H9 (cell line): Measurements from ENCODE around the gene TRAF3IP1. TPM values are rescaled to one million over a fixed set of nuclear protein-coding genes. Genes with fewer than 3 reads are reported as not detected.

Experiments
- DNase-seq: peaks from one replicate; pipeline ENCODE4 v3.0.0-alpha.2; 2017
- H2AFZ ChIP-seq: one replicate; pipeline ENCODE4 v1.6.1; 2013; ENCODE audit warnings: mild to moderate bottlenecking, low read length, control low read depth, moderate library complexity
- H2AK5ac ChIP-seq: 2 replicates; pipeline ENCODE4 v1.6.1; 2013; ENCODE audit warnings: low read length, control low read depth, mixed read lengths; ENCODE audit not compliant: insufficient read length
- H2BK120ac ChIP-seq: one replicate; pipeline ENCODE4 v1.6.1; 2013; ENCODE audit warnings: low read depth, mild to moderate bottlenecking, low read length, control low read depth, inconsistent platforms; ENCODE audit not compliant: poor library complexity, severe bottlenecking
- H2BK12ac ChIP-seq: 2 replicates; pipeline ENCODE4 v1.6.1; 2013; ENCODE audit warnings: low read length, control low read depth, mixed read lengths, low read depth; ENCODE audit not compliant: insufficient read length
- H2BK15ac ChIP-seq: 2 replicates; pipeline ENCODE4 v1.6.1; 2013; ENCODE audit warnings: low read depth, low read length, control low read depth
- H2BK20ac ChIP-seq: one replicate; pipeline ENCODE4 v1.6.1; 2013; ENCODE audit warnings: low read depth, mild to moderate bottlenecking, low read length, control low read depth, inconsistent platforms; ENCODE audit not compliant: poor library complexity, severe bottlenecking
- H2BK5ac ChIP-seq: 2 replicates; pipeline ENCODE4 v1.6.1; 2013; ENCODE audit warnings: low read length, control low read depth, mixed read lengths; ENCODE audit not compliant: insufficient read length
- H3K14ac ChIP-seq: 2 replicates; pipeline ENCODE4 v1.6.1; 2013; ENCODE audit warnings: low read length, control low read depth; ENCODE audit not compliant: insufficient read depth
- H3K18ac ChIP-seq: 2 replicates; pipeline ENCODE4 v1.6.1; 2013; ENCODE audit warnings: low read depth, mild to moderate bottlenecking, mixed read lengths, low read length, control low read depth; ENCODE audit not compliant: insufficient read length
- H3K23ac ChIP-seq: 2 replicates; pipeline ENCODE4 v1.6.1; 2013; ENCODE audit warnings: low read length, control low read depth, mixed read lengths, low read depth; ENCODE audit not compliant: insufficient read length
- H3K23me2 ChIP-seq: 2 replicates; pipeline ENCODE4 v1.6.1; 2013; ENCODE audit warnings: low read depth, mild to moderate bottlenecking, mixed read lengths, low read length, control low read depth; ENCODE audit not compliant: insufficient read length, poor library complexity, severe bottlenecking
- H3K27ac ChIP-seq: 2 replicates; pipeline ENCODE4 v1.5.1; 2013; ENCODE audit warnings: low read length, control low read depth, mixed read lengths, low read depth; ENCODE audit not compliant: insufficient read length
- H3K27me3 ChIP-seq: 2 replicates; pipeline ENCODE4 v1.6.1; 2013; ENCODE audit warnings: low read length, control low read depth, inconsistent platforms; ENCODE audit not compliant: insufficient read depth
- H3K4ac ChIP-seq: 2 replicates; pipeline ENCODE4 v1.6.1; 2013; ENCODE audit warnings: low read depth, mild to moderate bottlenecking, control low read depth, inconsistent platforms, low read length, moderate library complexity
- H3K4me1 ChIP-seq: 2 replicates; pipeline ENCODE4 v1.6.1; 2013; ENCODE audit warnings: low read length, control low read depth, inconsistent platforms; ENCODE audit not compliant: insufficient read depth
- H3K4me2 ChIP-seq: 2 replicates; pipeline ENCODE4 v1.6.1; 2013; ENCODE audit warnings: low read length, control low read depth, mixed read lengths; ENCODE audit not compliant: insufficient read length, insufficient read depth
- H3K56ac ChIP-seq: 2 replicates; pipeline ENCODE4 v1.6.1; 2013; ENCODE audit warnings: low read depth, mild to moderate bottlenecking, mixed read lengths, low read length, control low read depth; ENCODE audit not compliant: insufficient read length
- H3K79me1 ChIP-seq: 2 replicates; pipeline ENCODE4 v1.6.1; 2013; ENCODE audit warnings: low read depth, mild to moderate bottlenecking, moderate library complexity, low read length, control low read depth, inconsistent platforms; ENCODE audit not compliant: insufficient read depth, poor library complexity, severe bottlenecking
- H3K79me2 ChIP-seq: 2 replicates; pipeline ENCODE4 v1.6.1; 2013; ENCODE audit warnings: low read length, control low read depth, inconsistent platforms; ENCODE audit not compliant: insufficient read depth
- H3K9ac ChIP-seq: 2 replicates; pipeline ENCODE4 v1.6.1; 2013; ENCODE audit warnings: low read length, control low read depth, mixed read lengths; ENCODE audit not compliant: insufficient read length; ENCODE audit errors: extremely low read depth
- H3K9me3 ChIP-seq: one replicate; pipeline ENCODE4 v1.6.1; 2013; ENCODE audit warnings: low read depth, low read length, inconsistent platforms; ENCODE audit not compliant: control insufficient read depth
- H3T11ph ChIP-seq: one replicate; pipeline ENCODE4 v1.6.1; 2013; ENCODE audit warnings: mild to moderate bottlenecking, low read length, control low read depth, inconsistent platforms
- H4K20me1 ChIP-seq: one replicate; pipeline ENCODE4 v1.6.1; 2013; ENCODE audit not compliant: control insufficient read depth, insufficient read length, insufficient read depth
- H4K5ac ChIP-seq: 2 replicates; pipeline ENCODE4 v1.6.1; 2013; ENCODE audit warnings: low read depth, mild to moderate bottlenecking, mixed read lengths, low read length, control low read depth; ENCODE audit not compliant: insufficient read length
- H4K8ac ChIP-seq: replicated peaks from 2 replicates; pipeline ENCODE4 v1.6.1; 2013; ENCODE audit warnings: low read length, control low read depth, mixed read lengths, low read depth; ENCODE audit not compliant: insufficient read length
- H4K91ac ChIP-seq: 2 replicates; pipeline ENCODE4 v1.6.1; 2013; ENCODE audit warnings: low read depth, mild to moderate bottlenecking, moderate library complexity, mixed read lengths, low read length, control low read depth; ENCODE audit not compliant: insufficient read length
- H3K27ac Mint-ChIP-seq, 3 experiments: 2 replicates in 2 of 3; 3 replicates in 1 of 3; pipeline ENCODE4 v1.8.0; 2020 to 2021; ENCODE audit warnings: mixed read lengths in 3 of 3, mild to moderate bottlenecking in 1 of 3, moderate library complexity in 1 of 3
- H3K27me3 Mint-ChIP-seq: 2 replicates; pipeline ENCODE4 v1.8.0; 2021; ENCODE audit warnings: low read depth, mild to moderate bottlenecking, moderate library complexity, mixed read lengths
- H3K36me3 Mint-ChIP-seq, 3 experiments: 2 replicates in 2 of 3; 3 replicates in 1 of 3; pipeline ENCODE4 v1.8.0; 2020 to 2021; ENCODE audit warnings: low read depth in 3 of 3, mixed read lengths in 3 of 3; ENCODE audit not compliant: insufficient read depth in 1 of 3
- H3K4me1 Mint-ChIP-seq, 2 experiments: 2 replicates each; pipeline ENCODE4 v1.8.0; 2020; ENCODE audit warnings: mixed read lengths in 2 of 2
- H3K4me3 Mint-ChIP-seq, 2 experiments: 2 replicates in 1 of 2; 3 replicates in 1 of 2; pipeline ENCODE4 v1.8.0; 2020 to 2021; ENCODE audit warnings: mild to moderate bottlenecking in 2 of 2, mixed read lengths in 2 of 2, moderate library complexity in 1 of 2
- H3K9me3 Mint-ChIP-seq, 2 experiments: 2 replicates in 1 of 2; 3 replicates in 1 of 2; pipeline ENCODE4 v1.8.0; 2020; ENCODE audit warnings: mild to moderate bottlenecking in 2 of 2, mixed read lengths in 2 of 2, moderate library complexity in 1 of 2
- CTCF ChIP-seq: fragments of 200-600 bp; sonication (generic); conservative IDR thresholded peaks from 3 replicates; pipeline ENCODE4 v1.8.0; 2021; ENCODE audit warnings: antibody characterized with exemption, mild to moderate bottlenecking
- WGBS: extraction: QIAGEN DNeasy Blood & Tissue Kit; methylation state at CpG from one replicate; pipeline ENCODE4 v1.1.7; 2013; ENCODE audit warnings: missing lambda C conversion rate, low lambda C conversion rate, mixed read lengths; ENCODE audit not compliant: insufficient read length; ENCODE audit errors: extremely low coverage; 5-methylcytosine and 5-hydroxymethylcytosine counted together
- total RNA-seq: library from RNA; stranded (reverse); gene quantifications from 2 replicates; pipeline ENCODE4 v1.2.1, GENCODE V29; 2021

Gene TRAF3IP1
- total RNA-seq, 1 experiment from 2014 or later = 16.4 TPM

- Mint-ChIP-seq H3K4me1 (peaks cover 9 to 13% of the 10 kb centered on the region in 2 experiments), H3K27me3 (no peaks in the 10 kb centered on the region; the same call in 1 of the 2 replicates), H3K36me3 (peaks cover 8 to 18% (median 10%) of the 10 kb centered on the region in 3 experiments), H3K27ac (no peak overlapping the region; a peak in 1 of 7 replicates), H3K9me3 (peaks cover 14 to 16% of the 10 kb centered on the region in 2 experiments), H3K4me3 (no peak overlapping the region)
- no peaks in the 10 kb centered on the region for H4K20me1 ChIP-seq
- no peak overlapping the region for H3K9ac ChIP-seq
- H3K23me2 ChIP-seq = no peaks in the 10 kb centered on the region
- H2BK20ac ChIP-seq = no peak overlapping the region
- H3K4me2 ChIP-seq = no peak overlapping the region
- H2AFZ ChIP-seq = no peak overlapping the region
- H3K27me3 ChIP-seq = no peaks in the 10 kb centered on the region
- no peak overlapping the region for H2BK120ac ChIP-seq
- no peak overlapping the region for H4K8ac ChIP-seq
- H3T11ph ChIP-seq = no peak overlapping the region
- no peak overlapping the region for H3K18ac ChIP-seq
- no peak overlapping the region for H3K23ac ChIP-seq
- no peak overlapping the region for H2AK5ac ChIP-seq
- no peaks in the 10 kb centered on the region for H3K9me3 ChIP-seq
- H3K14ac ChIP-seq = no peak overlapping the region
- H3K79me2 ChIP-seq = no peaks in the 10 kb centered on the region
- H3K56ac ChIP-seq = no peak overlapping the region
- no peak for TF ChIP-seq CTCF
- DNase-seq = no peak
- no peak overlapping the region for H2BK5ac ChIP-seq
- no peak overlapping the region for H4K91ac ChIP-seq
- no CpG with 5 or more reads among the region's 5 CpGs for WGBS
- H3K4me1 ChIP-seq = no peaks in the 10 kb centered on the region; the same call in 1 of the 2 replicates
- H2BK12ac ChIP-seq = no peak overlapping the region
- H3K27ac ChIP-seq = no peak overlapping the region
- no peak overlapping the region for H3K4ac ChIP-seq
- H4K5ac ChIP-seq = no peak overlapping the region
- H2BK15ac ChIP-seq = no peak overlapping the region
- no peaks in the 10 kb centered on the region for H3K79me1 ChIP-seq
Measured at GRCh38 chr2:238415893-238416292, 95.6 kb downstream of the TRAF3IP1 start.
